PC-9 (cell line): ENCODE data around the gene MNT.

Experiments used
- CTCF ChIP-seq: fragments of 200-600 bp; sonication (generic); conservative IDR thresholded peaks from 2 replicates; pipeline ENCODE4 v1.6.1; 2017; ENCODE audit warnings: mixed run types, antibody characterized with exemption, mild to moderate bottlenecking, moderate library complexity
- EZH2 ChIP-seq: fragments of 200-600 bp; sonication (generic); IDR thresholded peaks from 2 replicates; pipeline ENCODE4 v1.8.0; 2017; ENCODE audit warnings: antibody characterized with exemption, low read depth

GRCh38 chr17:2403044-2403443 is 2.2 kb upstream of the MNT start:
- TF ChIP-seq CTCF (no peak), EZH2 (no peak)
